LNCAP (cell line): ENCODE data around the gene SIAH3.

Experiments used
- TF ChIP-seq, protein P1 (sequence below): fragments of 450-650 bp; IDR thresholded peaks from 2 replicates; pipeline ENCODE4 v1.5.1; 2017; ENCODE audit warnings: mild to moderate bottlenecking

The SIAH3 gene

GRCh38 chr13:45747071-45747470 lies 104.5 kb downstream of the SIAH3 start:
- TF ChIP-seq, protein P1, sequence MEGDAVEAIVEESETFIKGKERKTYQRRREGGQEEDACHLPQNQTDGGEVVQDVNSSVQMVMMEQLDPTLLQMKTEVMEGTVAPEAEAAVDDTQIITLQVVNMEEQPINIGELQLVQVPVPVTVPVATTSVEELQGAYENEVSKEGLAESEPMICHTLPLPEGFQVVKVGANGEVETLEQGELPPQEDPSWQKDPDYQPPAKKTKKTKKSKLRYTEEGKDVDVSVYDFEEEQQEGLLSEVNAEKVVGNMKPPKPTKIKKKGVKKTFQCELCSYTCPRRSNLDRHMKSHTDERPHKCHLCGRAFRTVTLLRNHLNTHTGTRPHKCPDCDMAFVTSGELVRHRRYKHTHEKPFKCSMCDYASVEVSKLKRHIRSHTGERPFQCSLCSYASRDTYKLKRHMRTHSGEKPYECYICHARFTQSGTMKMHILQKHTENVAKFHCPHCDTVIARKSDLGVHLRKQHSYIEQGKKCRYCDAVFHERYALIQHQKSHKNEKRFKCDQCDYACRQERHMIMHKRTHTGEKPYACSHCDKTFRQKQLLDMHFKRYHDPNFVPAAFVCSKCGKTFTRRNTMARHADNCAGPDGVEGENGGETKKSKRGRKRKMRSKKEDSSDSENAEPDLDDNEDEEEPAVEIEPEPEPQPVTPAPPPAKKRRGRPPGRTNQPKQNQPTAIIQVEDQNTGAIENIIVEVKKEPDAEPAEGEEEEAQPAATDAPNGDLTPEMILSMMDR, result no peak

- TF ChIP-seq, protein P1, result no peak
Observed at GRCh38 chr13:45744979-45745378, 106.6 kb downstream of the SIAH3 start.

DNA sequence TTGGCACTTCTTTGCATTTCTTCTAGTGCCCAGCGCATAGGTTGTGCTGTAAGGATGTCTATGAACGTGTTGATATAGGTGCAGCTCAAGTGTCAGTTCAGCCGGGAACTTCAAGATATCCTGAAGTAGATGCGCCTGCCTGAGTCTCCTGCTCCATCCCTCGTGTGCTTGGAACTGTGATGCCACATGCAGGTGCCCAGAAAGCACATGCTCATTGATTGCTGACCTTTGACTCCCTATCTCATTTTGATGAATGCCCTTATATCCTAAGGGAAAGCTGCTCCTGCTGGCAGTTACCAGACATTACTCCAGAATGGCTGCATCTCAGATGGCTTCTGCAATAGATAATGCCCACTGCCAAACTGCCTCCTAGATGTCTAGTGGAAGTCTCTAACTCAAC lies 108.6 kb downstream of the SIAH3 start:
- TF ChIP-seq, protein P1, result no peak

DNA sequence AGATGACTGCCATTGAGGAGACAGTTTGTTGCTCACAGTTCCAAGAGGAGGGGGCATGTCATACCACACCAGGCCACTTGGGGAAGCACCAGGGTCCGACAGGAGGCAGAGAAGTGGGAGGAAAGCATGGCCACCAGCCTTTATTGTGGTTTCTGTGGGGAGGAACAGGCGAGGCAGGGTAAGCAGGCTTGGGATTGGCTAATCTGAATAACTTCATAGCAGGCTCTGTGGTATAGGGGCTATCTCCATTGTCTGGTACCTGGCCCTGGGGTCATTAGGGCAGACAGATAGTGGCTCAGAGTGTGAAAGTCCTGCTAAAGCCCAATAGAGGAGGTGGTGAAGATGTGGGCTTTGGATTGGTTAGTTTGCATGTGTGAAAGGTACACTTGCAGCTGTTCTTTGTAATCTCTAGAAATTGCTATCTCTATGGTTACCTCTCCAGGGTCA lies 114.0 kb downstream of the SIAH3 start:
- TF ChIP-seq, protein P1, result no peak

DNA sequence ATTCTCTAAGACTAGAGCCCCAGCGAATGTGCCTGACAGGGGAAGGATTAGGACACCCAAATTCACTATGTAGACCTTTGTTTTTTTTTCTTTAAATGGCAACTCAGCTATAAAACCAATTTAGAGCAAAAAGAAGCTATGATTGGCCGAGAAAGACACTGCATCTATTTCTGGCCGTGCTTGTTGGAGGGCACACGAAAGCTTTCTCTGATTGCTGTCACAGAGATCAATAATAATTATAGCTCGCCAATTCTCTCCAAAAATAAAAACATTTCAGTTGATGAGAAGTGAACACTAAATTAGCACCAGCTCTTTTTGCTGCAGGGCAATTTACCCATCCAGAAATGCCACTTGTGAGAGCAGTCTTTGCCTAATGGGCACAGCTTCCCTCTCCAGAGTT lies 118.2 kb downstream of the SIAH3 start:
- TF ChIP-seq, protein P1, result no peak

- TF ChIP-seq, protein P1, result no peak
Observed at GRCh38 chr13:45732916-45733315, 118.6 kb downstream of the SIAH3 start.

GRCh38 chr13:45731455-45731854 lies 120.1 kb downstream of the SIAH3 start:
- TF ChIP-seq, protein P1, result no peak

DNA sequence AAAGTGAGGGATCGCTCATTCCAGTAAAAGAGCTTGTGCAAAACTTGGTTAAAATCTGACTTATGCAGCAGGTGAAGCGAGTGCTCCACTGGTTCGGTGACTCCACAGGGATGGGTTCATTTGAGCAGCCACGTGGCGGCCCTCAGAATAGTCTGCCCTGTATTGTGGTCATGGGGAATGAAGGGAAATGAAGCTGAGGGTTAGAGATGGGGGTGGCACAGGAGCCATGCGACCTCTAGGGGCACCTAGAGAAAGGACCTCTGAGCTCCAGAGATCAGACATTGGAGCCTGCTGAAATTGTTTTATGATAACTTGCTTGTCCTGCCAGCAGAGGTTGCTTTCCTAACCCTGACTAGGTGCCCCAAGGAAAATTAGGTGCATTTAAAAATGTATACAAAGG lies 122.8 kb downstream of the SIAH3 start:
- TF ChIP-seq, protein P1, result peak; percentile 31
